Measurements from ENCODE around the gene TADA3.

- TF ChIP-seq FOXP2 (optimal IDR thresholded peaks at IDR 0.05; ENCODE audit: borderline replicate concordance, extremely low read depth, extremely low read length, insufficient read depth) (no peak), SIN3A (IDR thresholded peaks at IDR 0.05; ENCODE audit: borderline replicate concordance, insufficient read depth, low read length) (no peak), REST (IDR thresholded peaks at IDR 0.05; ENCODE audit: insufficient read depth in 1 of 2, low read depth in 2 of 2, low read length in 2 of 2) (no peak)
Measured at GRCh38 chr3:9820543-9820942, 28.3 kb upstream of the TADA3 start.

Measured in PFSK-1 (cell line).